SK-N-MC (cell line): ENCODE results near the gene ITGB5.

Experiments
- DNase-seq: peaks from one replicate; pipeline ENCODE4 v3.0.0-alpha.2; 2011; ENCODE audit warnings: low read depth, low spot score
- H3K27ac ChIP-seq: fragments of 200-600 bp; sonication (generic); 2 replicates; pipeline ENCODE4 v1.5.1; 2016; ENCODE audit warnings: mixed run types
- H3K36me3 ChIP-seq: fragments of 200-600 bp; sonication (generic); 2 replicates; pipeline ENCODE4 v1.6.1; 2017; ENCODE audit warnings: antibody characterized with exemption, low read length, mixed read lengths; ENCODE audit not compliant: insufficient read depth
- H3K4me3 ChIP-seq: fragments of 200-600 bp; sonication (generic); 2 replicates; pipeline ENCODE4 v1.5.1; 2016
- H3K9ac ChIP-seq: fragments of 200-600 bp; sonication (generic); 2 replicates; pipeline ENCODE4 v1.8.0; 2017; ENCODE audit warnings: mixed run types, mixed read lengths; ENCODE audit not compliant: insufficient read length
- H3K9me3 ChIP-seq: fragments of 200-600 bp; sonication (generic); 2 replicates; pipeline ENCODE4 v1.6.1; 2017; ENCODE audit warnings: low read depth, mild to moderate bottlenecking, antibody characterized with exemption, low read length, moderate library complexity, mixed read lengths
- EZH2 ChIP-seq: fragments of 200-600 bp; sonication (generic); IDR thresholded peaks from one replicate; pipeline ENCODE4 v1.6.1; 2017; ENCODE audit warnings: antibody characterized with exemption
- FOXP2 ChIP-seq: optimal IDR thresholded peaks from 2 replicates; pipeline ENCODE3; 2011; ENCODE audit warnings: mild to moderate bottlenecking, moderate library complexity; ENCODE audit not compliant: insufficient read depth; ENCODE audit errors: extremely low read length, control extremely low read depth
- POLR2AphosphoS5 ChIP-seq: IDR thresholded peaks from 2 replicates; pipeline ENCODE4 v1.6.1; 2012; ENCODE audit warnings: mild to moderate bottlenecking, low read depth, low read length, borderline replicate concordance

Gene ITGB5

DNA sequence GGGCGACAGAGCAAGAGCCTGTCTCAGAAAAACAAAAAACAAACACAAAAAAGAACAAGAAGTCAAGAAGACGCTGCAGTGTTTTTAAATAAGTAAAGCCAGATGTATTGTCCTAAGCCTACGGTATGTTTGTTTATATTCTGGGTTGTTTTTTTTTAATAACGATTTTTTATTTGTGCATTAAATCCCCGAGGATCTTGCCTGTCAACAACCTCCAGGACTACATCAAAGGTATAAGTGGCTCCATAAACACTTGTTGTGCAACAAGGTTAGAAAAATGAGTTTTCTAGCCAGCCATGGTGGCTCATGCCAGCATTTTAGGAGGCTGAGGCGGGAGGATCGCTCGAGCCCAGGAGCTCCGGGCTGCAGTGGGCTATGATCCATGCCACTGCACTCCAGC is 26.1 kb downstream of the ITGB5 start:
- Histone ChIP-seq H3K9me3 (no peaks in the 10 kb centered on the region), H3K4me3 (no peak overlapping the region), H3K27ac (no peak overlapping the region), H3K36me3 (peaks cover 34% of the 10 kb centered on the region), H3K9ac (no peak overlapping the region)
- no peak for TF ChIP-seq EZH2
- no peak for TF ChIP-seq FOXP2
- TF ChIP-seq POLR2AphosphoS5 = no peak
- no peak for DNase-seq

DNA sequence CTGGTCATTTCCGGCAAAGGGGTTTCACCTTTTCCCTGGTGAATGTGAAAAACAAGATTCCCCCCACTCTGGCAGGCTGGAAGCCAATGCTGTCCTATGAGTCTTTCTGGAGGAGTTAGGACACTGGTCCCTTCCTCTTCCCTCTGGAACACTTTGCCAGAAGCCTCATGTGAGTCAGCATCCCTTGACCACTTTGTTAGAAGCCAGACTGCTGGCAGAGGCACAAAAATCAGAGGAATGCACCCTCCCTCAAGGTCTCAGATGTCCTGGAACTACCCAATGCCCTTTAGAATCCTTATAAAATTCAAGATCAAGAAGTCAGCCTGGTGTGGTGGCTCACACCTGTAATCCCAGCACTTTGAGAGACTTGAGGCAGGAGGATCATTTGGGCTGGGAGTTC is 26.6 kb downstream of the ITGB5 start:
- no peak overlapping the region for H3K9ac ChIP-seq
- no peak overlapping the region for H3K4me3 ChIP-seq
- TF ChIP-seq FOXP2 (no peak), POLR2AphosphoS5 (no peak), EZH2 (no peak)
- H3K27ac ChIP-seq = no peak overlapping the region
- H3K9me3 ChIP-seq = no peaks in the 10 kb centered on the region
- peaks cover 38% of the 10 kb centered on the region for H3K36me3 ChIP-seq
- DNase-seq = no peak

DNA sequence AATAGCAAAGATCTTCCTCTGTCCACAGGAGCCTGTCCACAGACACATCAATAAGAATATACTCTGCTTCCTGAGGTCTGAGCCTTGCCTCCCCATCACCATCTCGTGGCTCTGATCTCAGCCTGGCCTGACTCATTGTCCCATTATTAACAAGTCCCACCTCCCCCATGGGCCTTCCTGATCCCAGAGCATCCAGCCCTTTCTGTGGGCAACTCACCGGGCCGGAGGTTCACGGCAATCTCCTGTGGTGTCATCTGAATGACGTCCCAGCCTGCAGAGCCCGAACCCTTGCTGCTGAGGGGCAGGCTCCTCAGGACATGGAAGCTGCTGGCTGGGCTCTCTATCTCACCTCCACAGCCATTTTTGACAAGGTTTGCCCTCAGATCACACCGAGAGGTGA is 28.1 kb downstream of the ITGB5 start:
- no peak for TF ChIP-seq EZH2
- TF ChIP-seq FOXP2 = no peak
- TF ChIP-seq POLR2AphosphoS5 = no peak
- Histone ChIP-seq H3K27ac (peak overlapping the region; percentile 58; the same call in 1 of the 2 replicates), H3K9me3 (peaks cover 4% of the 10 kb centered on the region; the same call in 1 of the 2 replicates), H3K36me3 (peaks cover 48% of the 10 kb centered on the region), H3K4me3 (no peak overlapping the region), H3K9ac (no peak overlapping the region)
- DNase-seq = no peak

DNA sequence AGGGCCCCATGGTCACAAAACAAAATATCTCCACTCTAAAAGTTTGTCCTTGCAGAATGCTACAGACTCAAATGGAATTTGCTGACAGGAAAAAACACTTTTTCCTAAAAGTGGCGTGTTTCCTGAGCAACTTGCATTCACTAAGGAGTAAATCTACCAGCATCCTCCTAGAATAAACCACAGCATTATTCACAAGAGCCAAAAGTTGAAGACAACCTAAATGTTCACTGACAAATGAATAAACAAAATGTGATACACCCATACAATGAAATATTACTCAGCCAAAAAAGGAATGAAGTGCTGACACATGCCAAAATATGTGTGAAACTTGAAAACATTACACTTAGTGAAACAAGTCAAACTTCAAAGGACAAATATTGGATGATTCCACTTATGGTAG is 28.9 kb downstream of the ITGB5 start:
- peak; percentile 86 for DNase-seq
- H3K27ac ChIP-seq = peak overlapping the region; percentile 58; the same call in 1 of the 2 replicates
- H3K9me3 ChIP-seq = peaks cover 4% of the 10 kb centered on the region; the same call in 1 of the 2 replicates
- H3K36me3 ChIP-seq = peaks cover 55% of the 10 kb centered on the region
- TF ChIP-seq POLR2AphosphoS5 = peak; percentile 45; the same call in 1 of the 2 replicates
- TF ChIP-seq EZH2 = no peak
- peak; percentile 89 for TF ChIP-seq FOXP2
- no peak overlapping the region for H3K9ac ChIP-seq
- no peak overlapping the region for H3K4me3 ChIP-seq

DNA sequence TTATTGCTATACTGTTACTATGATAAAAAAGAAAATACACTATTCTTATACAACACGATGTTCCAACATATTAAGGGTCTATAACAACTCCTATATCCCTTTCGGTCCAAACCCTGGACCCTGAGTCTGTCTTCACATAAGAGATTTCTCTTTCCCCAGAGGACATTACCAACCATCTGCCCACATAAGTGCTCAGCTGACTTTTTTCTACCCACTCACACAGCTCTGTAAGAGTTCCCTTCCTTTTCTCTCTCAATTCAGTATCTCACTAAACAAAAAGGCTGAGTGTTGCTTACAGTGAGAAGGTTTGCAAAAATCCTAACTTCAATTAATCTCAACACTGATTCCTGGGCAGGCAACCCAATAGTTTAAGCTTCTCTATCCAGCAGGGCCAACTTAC is 30.5 kb downstream of the ITGB5 start:
- H3K27ac ChIP-seq = no peak overlapping the region
- no peak overlapping the region for H3K9ac ChIP-seq
- H3K4me3 ChIP-seq = no peak overlapping the region
- H3K36me3 ChIP-seq = peaks cover 46% of the 10 kb centered on the region
- no peak for DNase-seq
- peaks cover 4% of the 10 kb centered on the region; the same call in 1 of the 2 replicates for H3K9me3 ChIP-seq
- TF ChIP-seq EZH2 (no peak), POLR2AphosphoS5 (no peak), FOXP2 (no peak)

DNA sequence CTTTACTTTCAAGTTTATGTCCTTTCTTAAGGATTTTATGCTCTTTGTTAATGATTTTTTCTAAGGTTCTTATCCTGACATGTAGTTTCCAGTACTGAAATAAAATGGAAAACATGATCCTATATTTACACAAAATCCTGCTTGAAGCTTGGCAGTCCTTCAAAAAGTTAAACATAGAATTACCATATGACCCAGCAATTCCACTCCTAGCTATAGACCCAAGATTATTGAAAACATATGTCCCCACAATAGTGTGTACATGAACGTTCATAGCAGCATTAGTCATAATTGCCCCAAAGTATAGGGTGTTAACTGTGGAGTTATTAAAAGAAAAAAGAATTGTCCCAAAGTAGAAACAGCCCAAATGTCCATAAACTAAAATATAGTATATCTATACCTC is 33.2 kb downstream of the ITGB5 start:
- peak overlapping the region; percentile 51; the same call in 1 of the 2 replicates for H3K27ac ChIP-seq
- H3K9me3 ChIP-seq = peaks cover 4% of the 10 kb centered on the region; the same call in 1 of the 2 replicates
- H3K9ac ChIP-seq = no peak overlapping the region
- DNase-seq = no peak
- H3K36me3 ChIP-seq = peaks cover 42% of the 10 kb centered on the region
- no peak overlapping the region for H3K4me3 ChIP-seq
- TF ChIP-seq EZH2 (no peak), FOXP2 (no peak), POLR2AphosphoS5 (no peak)

DNA sequence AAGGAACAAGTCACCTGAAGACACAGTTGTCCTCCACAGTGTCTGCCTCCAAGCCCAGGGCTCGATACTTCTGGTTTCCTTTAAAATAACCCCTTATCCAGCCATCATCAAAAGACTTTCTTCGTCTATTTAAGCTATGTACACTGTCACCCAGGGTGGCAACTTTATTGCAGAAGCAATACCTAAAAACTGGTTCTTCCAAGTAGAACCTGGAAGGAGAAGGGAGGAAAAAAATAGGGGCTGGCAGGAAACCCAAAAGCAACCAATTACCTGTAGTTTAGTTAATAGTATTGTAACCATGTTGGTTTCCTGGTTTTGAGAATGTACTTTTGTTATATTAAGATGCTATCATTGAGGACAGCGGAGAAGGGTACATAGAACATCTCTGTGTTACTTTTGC is 33.7 kb downstream of the ITGB5 start:
- Histone ChIP-seq H3K36me3 (peaks cover 42% of the 10 kb centered on the region), H3K27ac (peak overlapping the region; percentile 51; the same call in 1 of the 2 replicates), H3K9me3 (peaks cover 4% of the 10 kb centered on the region; the same call in 1 of the 2 replicates), H3K4me3 (no peak overlapping the region), H3K9ac (no peak overlapping the region)
- TF ChIP-seq FOXP2 (no peak), POLR2AphosphoS5 (no peak)
- no peak for DNase-seq

DNA sequence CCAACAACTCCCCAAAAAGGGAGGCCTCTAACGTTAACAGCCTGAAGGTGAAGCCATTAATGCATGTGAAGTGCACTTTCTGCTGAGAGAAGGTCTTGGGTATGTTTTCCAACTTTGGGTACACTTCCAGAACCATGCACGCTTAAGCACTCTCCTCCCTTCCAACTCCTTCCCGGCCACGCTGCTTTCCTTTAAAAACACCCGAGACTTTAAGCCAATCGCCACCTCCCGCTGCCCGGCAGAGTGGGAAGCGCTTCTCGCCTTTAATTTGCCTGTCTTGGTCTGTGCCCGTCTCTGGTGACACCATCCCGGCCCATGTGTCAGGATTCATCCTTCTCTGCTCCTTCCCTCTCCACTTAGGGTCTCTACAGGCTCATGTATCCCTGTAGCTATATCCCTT is 35.3 kb downstream of the ITGB5 start:
- peak overlapping the region; percentile 49; the same call in 1 of the 2 replicates for H3K4me3 ChIP-seq
- DNase-seq = no peak
- peaks cover 52% of the 10 kb centered on the region for H3K36me3 ChIP-seq

DNA sequence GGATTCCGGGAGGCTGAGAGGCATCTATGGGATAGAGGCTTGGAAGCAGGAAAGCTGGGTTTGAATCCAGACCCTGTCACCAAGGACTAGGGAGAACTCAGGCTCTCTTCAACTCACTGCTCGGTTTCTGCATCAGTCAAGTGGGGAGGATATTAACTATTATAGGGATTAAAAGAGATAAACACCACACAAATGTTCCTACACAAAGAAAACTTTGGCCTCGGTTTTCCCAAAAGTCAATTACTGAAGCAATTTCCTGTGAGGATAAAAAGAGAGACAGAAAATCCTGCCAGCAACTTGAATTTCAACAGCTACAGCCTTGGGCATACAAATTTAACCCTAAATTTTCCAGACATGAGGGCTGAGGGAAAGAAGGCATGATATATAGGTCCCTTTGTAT is 36.0 kb downstream of the ITGB5 start:
- peak; percentile 93 for DNase-seq
- Histone ChIP-seq H3K9me3 (peaks cover 4% of the 10 kb centered on the region; the same call in 1 of the 2 replicates), H3K9ac (no peak overlapping the region)

More for the DNA sequence above, 35.3 kb downstream of the ITGB5 start:
- TF ChIP-seq EZH2 = no peak
- no peak for TF ChIP-seq POLR2AphosphoS5
- no peak for TF ChIP-seq FOXP2
- Histone ChIP-seq H3K9ac (no peak overlapping the region), H3K27ac (peak overlapping the region; percentile 54; the same call in 1 of the 2 replicates), H3K9me3 (peaks cover 4% of the 10 kb centered on the region; the same call in 1 of the 2 replicates)

More for the DNA sequence above, 36.0 kb downstream of the ITGB5 start:
- peak overlapping the region; percentile 54 for H3K27ac ChIP-seq
- H3K36me3 ChIP-seq = peaks cover 50% of the 10 kb centered on the region
- peak; percentile 63; the same call in 1 of the 2 replicates for TF ChIP-seq POLR2AphosphoS5
- no peak for TF ChIP-seq EZH2
- peak; percentile 86 for TF ChIP-seq FOXP2
- peak overlapping the region; percentile 49 for H3K4me3 ChIP-seq
